ENCODE measurements around the gene OR4A15. TPM values are rescaled to one million over a fixed set of nuclear protein-coding genes. Genes with fewer than 3 reads are reported as not detected.

OR4A15 gene
- total RNA-seq, result not detected
- polyA plus RNA-seq, result not detected
- long read RNA-seq, donor 1, result 0 reads
- long read RNA-seq, donor 2, result 0 reads
- long read RNA-seq, donor 3, result 0 reads
- long read RNA-seq, donor 4, result 0 reads
- long read RNA-seq, donor 5, result 0 reads
- long read RNA-seq, donor 6, result 0 reads
- long read RNA-seq, donor 7, result 0 reads
- long read RNA-seq, donor 8, result 0 reads
- long read RNA-seq, donor 9, result 0 reads
- long read RNA-seq, donor 10, partial matches to known transcripts, result 0 of 1 reads
- long read RNA-seq, donor 10, other reads (novel, unspliced or antisense), result 0 of 1 reads

DNA sequence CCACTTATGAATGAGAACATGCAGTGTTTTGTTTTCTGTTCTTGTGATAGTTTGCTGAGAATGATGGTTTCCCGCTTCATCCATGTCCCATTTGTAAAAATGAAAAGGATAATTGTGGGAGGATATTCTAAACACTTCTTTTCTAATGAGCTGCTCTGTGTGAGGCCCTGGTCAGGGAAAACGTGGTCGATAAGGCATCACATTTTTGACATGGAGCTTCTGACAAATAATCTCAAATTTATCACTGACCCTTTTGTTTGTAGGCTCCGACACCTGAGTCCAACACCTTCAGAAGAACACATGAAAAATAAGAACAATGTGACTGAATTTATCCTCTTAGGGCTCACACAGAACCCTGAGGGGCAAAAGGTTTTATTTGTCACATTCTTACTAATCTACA is at the start of gene OR4A15:
Gene OR4A15 (plus strand): TSS at position 301 of the 400 bp plus-strand sequence. CDS start 0 bp downstream, at position 301.
- Histone ChIP-seq H3K27me3 (ENCODE audit: control insufficient read depth in 2 of 2, insufficient read depth in 1 of 2, low read length in 1 of 2) (no peaks in the 10 kb centered on the region), H3K27ac (ENCODE audit: low read depth in 1 of 2, low read length in 1 of 2) (no peak within 1 kb of the TSS), H3K9me3 (ENCODE audit: control insufficient read depth in 2 of 2, insufficient read depth in 1 of 2, low read length in 1 of 2) (peaks cover 2 to 7% of the 10 kb centered on the region in 2 donors), H3K4me3 (ENCODE audit: low read length in 2 of 2) (no peak within 1 kb of the TSS), H3K4me1 (ENCODE audit: control insufficient read depth in 2 of 2, insufficient read depth in 2 of 2, low read length in 2 of 2) (no peaks in the 10 kb centered on the region), H3K36me3 (ENCODE audit: control insufficient read depth in 2 of 2, insufficient read depth in 2 of 2, low read length in 1 of 2) (no peaks in the 10 kb centered on the region)
- DNase-seq (ENCODE audit: low read depth in 6 of 9, low spot score in 9 of 9), result no peak
- WGBS, result 67% methylated on average over 4 of the region's 4 CpGs

DNA sequence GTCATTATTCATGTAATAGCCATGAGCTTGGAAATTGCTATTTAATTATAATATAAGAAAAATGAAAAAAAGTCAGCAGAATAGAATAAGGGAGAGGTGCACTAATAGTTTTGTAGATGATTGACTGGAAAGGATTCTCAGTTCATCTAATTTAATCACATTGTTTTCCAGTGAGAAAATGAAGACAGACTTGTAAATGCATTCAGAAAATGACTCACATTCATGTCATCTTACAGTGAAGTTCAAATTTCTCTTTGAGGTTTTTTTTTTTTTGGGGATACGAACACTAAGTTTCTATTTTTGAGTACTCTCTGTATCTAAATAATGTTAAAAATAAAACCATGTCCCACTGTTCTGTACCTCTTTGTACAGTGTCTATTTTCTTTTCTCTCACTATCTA is 43.3 kb upstream of the OR4A15 start:
- DNase-seq (ENCODE audit: low read depth in 6 of 9, low spot score in 9 of 9), result no peak
- WGBS, result 84% methylated on average over 1 of the region's 1 CpG

DNA sequence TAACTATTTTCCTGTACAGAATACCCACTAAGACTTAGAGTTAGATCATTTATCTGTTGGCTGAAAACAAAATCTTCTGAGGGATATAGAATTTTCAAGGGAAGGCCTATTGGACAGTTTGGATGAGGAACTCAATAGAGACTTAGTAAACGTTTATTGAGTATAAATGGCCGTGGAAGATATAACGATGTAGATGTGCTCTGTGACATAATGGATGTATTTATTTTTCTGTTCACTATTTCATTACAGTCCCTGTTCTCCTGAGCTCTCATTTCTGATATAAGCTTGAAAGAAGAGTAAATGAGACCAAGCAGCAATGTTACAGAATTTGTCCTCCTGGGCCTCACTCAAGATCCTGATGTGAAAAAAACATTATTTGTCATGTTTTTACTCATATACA is 24.9 kb upstream of the OR4A15 start, which contains the start of gene OR4A16:
Gene OR4A16 (plus strand): TSS at position 301 of the 400 bp plus-strand sequence. CDS start 0 bp downstream, at position 301.
- 87% methylated on average over 3 of the region's 3 CpGs for WGBS
- Histone ChIP-seq H3K9me3 (ENCODE audit: control insufficient read depth in 2 of 2, insufficient read depth in 1 of 2, low read length in 1 of 2) (peaks cover 0 to 3% of the 10 kb centered on the region in 2 donors), H3K27me3 (ENCODE audit: control insufficient read depth in 2 of 2, insufficient read depth in 1 of 2, low read length in 1 of 2) (no peaks in the 10 kb centered on the region)

More for the DNA sequence above, 43.3 kb upstream of the OR4A15 start:
- Histone ChIP-seq H3K4me3 (ENCODE audit: low read length in 2 of 2) (no peak overlapping the region), H3K36me3 (ENCODE audit: control insufficient read depth in 2 of 2, insufficient read depth in 2 of 2, low read length in 1 of 2) (no peaks in the 10 kb centered on the region), H3K9me3 (ENCODE audit: control insufficient read depth in 2 of 2, insufficient read depth in 1 of 2, low read length in 1 of 2) (no peaks in the 10 kb centered on the region), H3K27me3 (ENCODE audit: control insufficient read depth in 2 of 2, insufficient read depth in 1 of 2, low read length in 1 of 2) (no peaks in the 10 kb centered on the region), H3K4me1 (ENCODE audit: control insufficient read depth in 2 of 2, insufficient read depth in 2 of 2, low read length in 2 of 2) (no peaks in the 10 kb centered on the region), H3K27ac (ENCODE audit: low read depth in 1 of 2, low read length in 1 of 2) (no peak overlapping the region)

DNA sequence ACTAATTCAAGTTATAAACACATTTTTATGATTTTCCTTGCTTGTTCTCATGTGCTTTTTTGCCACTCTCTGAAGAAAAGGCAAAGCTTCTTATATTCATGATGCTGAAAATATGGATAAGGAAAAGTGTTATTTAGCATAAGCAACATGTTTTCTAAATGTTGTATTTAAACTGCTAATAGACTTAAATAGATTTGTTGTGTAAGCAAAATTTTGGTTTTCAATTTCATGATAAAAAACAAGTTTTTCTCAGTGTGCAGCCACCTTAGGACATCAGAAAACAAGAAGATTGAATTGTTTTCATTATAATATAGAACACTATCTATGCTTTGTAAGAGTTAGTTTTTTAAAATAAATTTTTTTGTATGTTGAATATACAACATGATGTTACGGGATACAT is 22.5 kb upstream of the OR4A15 start:
- no peak overlapping the region for H3K27ac ChIP-seq (ENCODE audit: low read depth in 1 of 2, low read length in 1 of 2)

More for the DNA sequence above, 24.9 kb upstream of the OR4A15 start, which contains the start of gene OR4A16:
- Histone ChIP-seq H3K4me3 (ENCODE audit: low read length in 2 of 2) (no peak within 1 kb of the TSS), H3K4me1 (ENCODE audit: control insufficient read depth in 2 of 2, insufficient read depth in 2 of 2, low read length in 2 of 2) (no peaks in the 10 kb centered on the region), H3K36me3 (ENCODE audit: control insufficient read depth in 2 of 2, insufficient read depth in 2 of 2, low read length in 1 of 2) (no peaks in the 10 kb centered on the region), H3K27ac (ENCODE audit: low read depth in 1 of 2, low read length in 1 of 2) (no peak within 1 kb of the TSS)
- no peak for DNase-seq (ENCODE audit: low read depth in 6 of 9, low spot score in 9 of 9)

DNA sequence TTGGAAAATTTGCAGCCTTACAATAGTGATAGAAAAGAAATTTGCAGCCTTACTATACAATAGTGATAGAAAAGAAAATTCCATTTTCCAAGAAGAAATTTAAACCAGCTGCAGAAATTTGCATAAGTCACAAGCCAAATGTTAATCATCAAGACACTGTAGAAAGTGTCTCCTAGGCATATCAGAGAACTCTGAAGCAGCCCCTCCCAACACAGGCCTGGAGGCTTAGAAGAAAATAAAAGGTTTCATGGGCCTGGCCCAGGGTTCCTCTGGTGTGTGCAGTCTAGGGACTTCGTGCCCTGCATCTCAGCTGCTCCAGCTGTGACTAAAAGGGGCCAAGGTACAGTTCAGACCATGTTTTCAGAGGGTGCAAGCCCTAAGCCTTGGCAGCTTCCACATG is 18.7 kb upstream of the OR4A15 start:
- WGBS, result 5% methylated on average over 1 of the region's 1 CpG
- no peak for DNase-seq (ENCODE audit: low read depth in 6 of 9, low spot score in 9 of 9)
- H3K27ac ChIP-seq (ENCODE audit: low read depth in 1 of 2, low read length in 1 of 2), result no peak overlapping the region
- no peaks in the 10 kb centered on the region for H3K4me1 ChIP-seq (ENCODE audit: control insufficient read depth in 2 of 2, insufficient read depth in 2 of 2, low read length in 2 of 2)
- no peaks in the 10 kb centered on the region for H3K27me3 ChIP-seq (ENCODE audit: control insufficient read depth in 2 of 2, insufficient read depth in 1 of 2, low read length in 1 of 2)
- H3K36me3 ChIP-seq (ENCODE audit: control insufficient read depth in 2 of 2, insufficient read depth in 2 of 2, low read length in 1 of 2), result no peaks in the 10 kb centered on the region
- peaks cover 0 to 9% of the 10 kb centered on the region in 2 donors for H3K9me3 ChIP-seq (ENCODE audit: control insufficient read depth in 2 of 2, insufficient read depth in 1 of 2, low read length in 1 of 2)
- no peak overlapping the region for H3K4me3 ChIP-seq (ENCODE audit: low read length in 2 of 2)

More for the DNA sequence above, 22.5 kb upstream of the OR4A15 start:
- Histone ChIP-seq H3K27me3 (ENCODE audit: control insufficient read depth in 2 of 2, insufficient read depth in 1 of 2, low read length in 1 of 2) (no peaks in the 10 kb centered on the region), H3K9me3 (ENCODE audit: control insufficient read depth in 2 of 2, insufficient read depth in 1 of 2, low read length in 1 of 2) (peaks cover 0 to 9% of the 10 kb centered on the region in 2 donors), H3K36me3 (ENCODE audit: control insufficient read depth in 2 of 2, insufficient read depth in 2 of 2, low read length in 1 of 2) (no peaks in the 10 kb centered on the region), H3K4me1 (ENCODE audit: control insufficient read depth in 2 of 2, insufficient read depth in 2 of 2, low read length in 2 of 2) (no peaks in the 10 kb centered on the region), H3K4me3 (ENCODE audit: low read length in 2 of 2) (no peak overlapping the region)
- WGBS, result 97% methylated on average over 1 of the region's 1 CpG
- DNase-seq (ENCODE audit: low read depth in 6 of 9, low spot score in 9 of 9), result no peak

- DNase-seq (ENCODE audit: low read depth in 6 of 9, low spot score in 9 of 9), result no peak
- no peaks in the 10 kb centered on the region for H3K4me1 ChIP-seq (ENCODE audit: control insufficient read depth in 2 of 2, insufficient read depth in 2 of 2, low read length in 2 of 2)
- no peak overlapping the region for H3K27ac ChIP-seq (ENCODE audit: low read depth in 1 of 2, low read length in 1 of 2)
- H3K9me3 ChIP-seq (ENCODE audit: control insufficient read depth in 2 of 2, insufficient read depth in 1 of 2, low read length in 1 of 2), result peaks cover 0 to 19% of the 10 kb centered on the region in 2 donors
- H3K4me3 ChIP-seq (ENCODE audit: low read length in 2 of 2), result no peak overlapping the region
- 6% methylated on average over 1 of the region's 1 CpG for WGBS
- H3K36me3 ChIP-seq (ENCODE audit: control insufficient read depth in 2 of 2, insufficient read depth in 2 of 2, low read length in 1 of 2), result no peaks in the 10 kb centered on the region
- H3K27me3 ChIP-seq (ENCODE audit: control insufficient read depth in 2 of 2, insufficient read depth in 1 of 2, low read length in 1 of 2), result no peaks in the 10 kb centered on the region
Measured at GRCh38 chr11:55357560-55358184, 10.1 kb upstream of the OR4A15 start.

- Histone ChIP-seq H3K9me3 (ENCODE audit: control insufficient read depth in 2 of 2, insufficient read depth in 1 of 2, low read length in 1 of 2) (peaks cover 0 to 1% of the 10 kb centered on the region in 2 donors), H3K4me3 (ENCODE audit: low read length in 2 of 2) (no peak overlapping the region), H3K36me3 (ENCODE audit: control insufficient read depth in 2 of 2, insufficient read depth in 2 of 2, low read length in 1 of 2) (no peaks in the 10 kb centered on the region), H3K27me3 (ENCODE audit: control insufficient read depth in 2 of 2, insufficient read depth in 1 of 2, low read length in 1 of 2) (no peaks in the 10 kb centered on the region), H3K4me1 (ENCODE audit: control insufficient read depth in 2 of 2, insufficient read depth in 2 of 2, low read length in 2 of 2) (no peaks in the 10 kb centered on the region), H3K27ac (ENCODE audit: low read depth in 1 of 2, low read length in 1 of 2) (no peak overlapping the region)
- WGBS, result 46% methylated on average over 1 of the region's 1 CpG
- no peak for DNase-seq (ENCODE audit: low read depth in 6 of 9, low spot score in 9 of 9)
Measured at GRCh38 chr11:55401011-55401410, 33.2 kb downstream of the OR4A15 start.

Other genes with a start within 250 kb of the OR4A15 start
- gene TRIM48, start 105.8 kb upstream of the OR4A15 start, total RNA-seq, result not detected
- gene TRIM48, start 105.8 kb upstream of the OR4A15 start, polyA plus RNA-seq, result 0.05 TPM
- not detected for gene OR4A16, start 24.8 kb upstream of the OR4A15 start, total RNA-seq
- gene OR4A16, start 24.8 kb upstream of the OR4A15 start, polyA plus RNA-seq, result 0.07 TPM
- gene OR4C15, start 186.5 kb downstream of the OR4A15 start, total RNA-seq, result not detected
- gene OR4C15, start 186.5 kb downstream of the OR4A15 start, polyA plus RNA-seq, result not detected
- not detected for gene OR4C16, start 204.2 kb downstream of the OR4A15 start, total RNA-seq
- not detected for gene OR4C16, start 204.2 kb downstream of the OR4A15 start, polyA plus RNA-seq
- not detected for gene OR4C11, start 239.7 kb downstream of the OR4A15 start, total RNA-seq
- gene OR4C11, start 239.7 kb downstream of the OR4A15 start, polyA plus RNA-seq, result not detected

All from thymus (tissue), 14 donors.